HG03139 (cell line): Measurements from ENCODE around the gene DENND2C.

ENCODE experiments used
- ATAC-seq: cut with Tn5 transposase; IDR thresholded peaks from one replicate; pipeline ENCODE4 v1.9.1; 2021; ENCODE audit not compliant: unreplicated experiment

DENND2C gene

GRCh38 chr1:114552106-114552639 lies 117.7 kb downstream of the DENND2C start:
- ATAC-seq, result no peak

GRCh38 chr1:114551400-114551799 lies 118.4 kb downstream of the DENND2C start:
- no peak for ATAC-seq

- ATAC-seq, result no peak
These were observed 119.5 kb downstream of the DENND2C start for GRCh38 chr1:114550336-114550735.

GRCh38 chr1:114549137-114549536 lies 120.7 kb downstream of the DENND2C start:
- no peak for ATAC-seq

GRCh38 chr1:114547076-114547475 lies 122.8 kb downstream of the DENND2C start:
- ATAC-seq, result no peak

GRCh38 chr1:114545796-114546195 lies 124.1 kb downstream of the DENND2C start:
- no peak for ATAC-seq

- no peak for ATAC-seq
These were observed 124.5 kb downstream of the DENND2C start for GRCh38 chr1:114545315-114545714.

- no peak for ATAC-seq
These were observed 129.0 kb downstream of the DENND2C start for GRCh38 chr1:114540821-114541220.

GRCh38 chr1:114540272-114540671 lies 129.6 kb downstream of the DENND2C start:
- no peak for ATAC-seq

- no peak for ATAC-seq
These were observed 133.8 kb downstream of the DENND2C start for GRCh38 chr1:114536043-114536442.

- ATAC-seq, result no peak
These were observed 134.4 kb downstream of the DENND2C start for GRCh38 chr1:114535401-114535800.
